Measurements from ENCODE around the gene GET4.

- no peak for TF ChIP-seq CTCF (conservative IDR thresholded peaks at IDR 0.05 in 1 of 2, IDR thresholded peaks at IDR 0.05 in 1 of 2; ENCODE audit: extremely low read depth in 1 of 2, insufficient read depth in 1 of 2, low read depth in 1 of 2, low read length in 2 of 2)
- no peak for TF ChIP-seq EZH2 (IDR thresholded peaks at IDR 0.05; ENCODE audit: borderline replicate concordance, low read length)
These were observed 50.0 kb downstream of the GET4 start for GRCh38 chr7:926061-927030.
